PC-3 (cell line): ENCODE results near the gene MLLT3. TPM values are rescaled to one million over a fixed set of nuclear protein-coding genes. Genes with fewer than 3 reads are reported as not detected.

Experiments used
- ATAC-seq: fragments of 200-7000 bp; cut with Tn5 transposase; 2 replicates; pipeline ENCODE4 v1.9.1; 2020; ENCODE audit warnings: mild to moderate bottlenecking, moderate library complexity
- BruUV-seq: library from RNA; stranded (reverse); fragments of 400-500 nt; replicated peaks from 2 replicates; lab custom pipeline; 2021; lab: Mats Ljungman, UMichigan
- CTCF ChIA-PET: fragments of 300-600 bp; sonication (Branson Sonifier 250); formaldehyde crosslinking; loops from one replicate; lab custom pipeline; 2022; ENCODE audit warnings: antibody characterized with exemption; lab: Charles Lee
- POLR2A ChIA-PET: fragments of 300-600 bp; sonication (Branson Sonifier 250); formaldehyde crosslinking; loops from one replicate; lab custom pipeline; 2022; ENCODE audit warnings: antibody characterized with exemption; ENCODE audit not compliant: unreplicated experiment; lab: Charles Lee
- DNase-seq: peaks from one replicate; pipeline ENCODE4 v3.0.0-alpha.2; 2015
- H2AFZ ChIP-seq: fragments of 300-600 bp; sonication (generic); 2 replicates; pipeline ENCODE4 v1.6.0; 2016; ENCODE audit warnings: antibody characterized with exemption, low read length
- H3F3A ChIP-seq: fragments of 300-600 bp; sonication (generic); one replicate; pipeline ENCODE4 v1.6.0; 2017; ENCODE audit warnings: antibody characterized with exemption, low read length, control low read depth, mild to moderate bottlenecking; ENCODE audit not compliant: unreplicated experiment
- H3K27ac ChIP-seq: fragments of 300-600 bp; sonication (generic); 2 replicates; pipeline ENCODE4 v1.5.1; 2016; ENCODE audit warnings: mild to moderate bottlenecking, low read length
- H3K27me3 ChIP-seq: fragments of 300-600 bp; sonication (generic); 2 replicates; pipeline ENCODE4 v1.6.1; 2016; ENCODE audit warnings: low read length, mixed read lengths
- H3K36me3 ChIP-seq: fragments of 300-600 bp; sonication (generic); 2 replicates; pipeline ENCODE4 v1.6.1; 2016; ENCODE audit warnings: low read depth, mixed run types, low read length, mixed read lengths
- H3K4me1 ChIP-seq: fragments of 300-600 bp; sonication (generic); 2 replicates; pipeline ENCODE4 v1.5.1; 2016; ENCODE audit warnings: low read length; ENCODE audit not compliant: insufficient read depth
- H3K4me2 ChIP-seq: fragments of 300-600 bp; sonication (generic); 2 replicates; pipeline ENCODE4 v1.6.0; 2016; ENCODE audit warnings: low read length
- H3K4me3 ChIP-seq: fragments of 300-600 bp; sonication (generic); 2 replicates; pipeline ENCODE4 v1.5.1; 2016; ENCODE audit warnings: mild to moderate bottlenecking, low read length, mixed read lengths
- H3K79me2 ChIP-seq: fragments of 300-600 bp; sonication (generic); 2 replicates; pipeline ENCODE4 v1.6.1; 2017; ENCODE audit warnings: low read length, mixed read lengths
- H3K9ac ChIP-seq: fragments of 300-600 bp; sonication (generic); 2 replicates; pipeline ENCODE4 v1.6.0; 2016; ENCODE audit warnings: mild to moderate bottlenecking, low read length
- H3K9me2 ChIP-seq: fragments of 300-600 bp; sonication (generic); replicated peaks from 2 replicates; pipeline ENCODE4 v1.6.1; 2016; ENCODE audit warnings: mixed run types, low read length, mixed read lengths
- H3K9me3 ChIP-seq: fragments of 300-600 bp; sonication (generic); 2 replicates; pipeline ENCODE4 v1.6.1; 2016; ENCODE audit warnings: low read length, mixed read lengths
- H4K20me1 ChIP-seq: fragments of 300-600 bp; sonication (generic); 2 replicates; pipeline ENCODE4 v1.6.1; 2016; ENCODE audit warnings: low read length, mixed read lengths
- EZH2 ChIP-seq: fragments of 300-600 bp; sonication (generic); IDR thresholded peaks from one replicate; pipeline ENCODE4 v1.6.1; 2017; ENCODE audit warnings: antibody characterized with exemption, mild to moderate bottlenecking, low read length; ENCODE audit not compliant: unreplicated experiment
- EZH2phosphoT487 ChIP-seq: fragments of 300-600 bp; sonication (generic); IDR thresholded peaks from 2 replicates; pipeline ENCODE4 v1.6.1; 2018; ENCODE audit warnings: mild to moderate bottlenecking, antibody characterized with exemption, low read length, borderline replicate concordance
- intact Hi-C: fragments of 100-400 bp; cut with micrococcal nuclease; formaldehyde crosslinking; loops from 2 replicates; pipeline ENCODE4 v1.9.0; 2023
- total RNA-seq: library from RNA; depleted of rRNA; stranded (reverse); fragments of >200 nt; gene quantifications from 2 replicates; pipeline ENCODE4 v1.2.3, GENCODE V29; 2014
- TF ChIP-seq, protein P1 (sequence below): fragments of 300-600 bp; sonication (generic); conservative IDR thresholded peaks from 2 replicates; pipeline ENCODE4 v1.5.1; 2017; ENCODE audit warnings: antibody characterized with exemption, low read depth, mild to moderate bottlenecking, low read length

The MLLT3 gene
- total RNA-seq, 1 experiment from 2014 or later, result 7.1 TPM

DNA sequence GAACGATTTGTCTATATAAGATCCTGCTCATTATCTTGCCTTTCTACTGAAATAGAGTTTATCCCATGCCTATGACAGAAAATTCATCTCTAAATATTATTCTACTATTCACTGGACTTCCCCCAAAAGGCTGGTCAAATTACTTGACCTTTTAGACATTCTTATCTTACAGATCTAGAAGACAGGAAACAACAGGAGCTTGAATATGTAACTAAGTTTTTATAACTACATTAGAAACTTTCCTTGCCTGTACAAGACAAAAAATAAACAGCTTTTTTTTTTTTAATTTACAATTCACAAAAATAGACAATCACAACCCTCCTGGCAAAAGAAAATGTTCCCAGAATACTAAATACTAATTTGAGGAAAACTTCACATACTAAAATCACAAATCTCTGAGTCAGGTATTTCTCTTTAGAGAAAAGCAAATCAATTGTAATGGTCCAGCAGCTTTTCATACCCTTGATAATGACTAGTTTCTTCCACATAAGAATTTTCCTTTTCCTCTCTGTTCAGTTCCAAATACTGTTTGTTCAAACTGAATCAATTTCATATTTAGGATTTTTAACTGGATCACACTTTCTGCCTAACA lies 68.6 kb downstream of the MLLT3 start:
- H3F3A ChIP-seq, result no peaks in the 10 kb centered on the region
- H3K4me3 ChIP-seq, result no peak overlapping the region
- H3K79me2 ChIP-seq, result no peaks in the 10 kb centered on the region
- H3K9ac ChIP-seq, result no peak overlapping the region
- TF ChIP-seq, protein P1, sequence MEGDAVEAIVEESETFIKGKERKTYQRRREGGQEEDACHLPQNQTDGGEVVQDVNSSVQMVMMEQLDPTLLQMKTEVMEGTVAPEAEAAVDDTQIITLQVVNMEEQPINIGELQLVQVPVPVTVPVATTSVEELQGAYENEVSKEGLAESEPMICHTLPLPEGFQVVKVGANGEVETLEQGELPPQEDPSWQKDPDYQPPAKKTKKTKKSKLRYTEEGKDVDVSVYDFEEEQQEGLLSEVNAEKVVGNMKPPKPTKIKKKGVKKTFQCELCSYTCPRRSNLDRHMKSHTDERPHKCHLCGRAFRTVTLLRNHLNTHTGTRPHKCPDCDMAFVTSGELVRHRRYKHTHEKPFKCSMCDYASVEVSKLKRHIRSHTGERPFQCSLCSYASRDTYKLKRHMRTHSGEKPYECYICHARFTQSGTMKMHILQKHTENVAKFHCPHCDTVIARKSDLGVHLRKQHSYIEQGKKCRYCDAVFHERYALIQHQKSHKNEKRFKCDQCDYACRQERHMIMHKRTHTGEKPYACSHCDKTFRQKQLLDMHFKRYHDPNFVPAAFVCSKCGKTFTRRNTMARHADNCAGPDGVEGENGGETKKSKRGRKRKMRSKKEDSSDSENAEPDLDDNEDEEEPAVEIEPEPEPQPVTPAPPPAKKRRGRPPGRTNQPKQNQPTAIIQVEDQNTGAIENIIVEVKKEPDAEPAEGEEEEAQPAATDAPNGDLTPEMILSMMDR, result no peak
- TF ChIP-seq EZH2phosphoT487, result no peak
- no peak for TF ChIP-seq EZH2
- peak overlapping the region; percentile 85 for H3K27ac ChIP-seq
- H3K27me3 ChIP-seq, result no peaks in the 10 kb centered on the region
- peaks cover 48% of the 10 kb centered on the region for H3K4me1 ChIP-seq
- no peak overlapping the region for H2AFZ ChIP-seq
- ChIA-PET CTCF (interaction anchor here (0.8 kb wide), 1 partner anchor 29 kb away, joined by 5 read pairs; no protein-coding TSS in a partner anchor), POLR2A (interaction anchor here (0.5 kb wide), 1 partner anchor 311 kb away, joined by 3 read pairs; no protein-coding TSS in a partner anchor)
- H3K9me2 ChIP-seq, result no peaks in the 10 kb centered on the region
- H3K9me3 ChIP-seq, result no peaks in the 10 kb centered on the region
- H3K4me2 ChIP-seq, result peak overlapping the region; percentile 0; the same call in 1 of the 2 replicates
- intact Hi-C loops, result loop anchor here (5.0 kb wide), 2 partner anchors 126 to 196 kb away; no protein-coding TSS in a partner anchor
- ATAC-seq (no peak), DNase-seq (no peak)
- H4K20me1 ChIP-seq, result no peaks in the 10 kb centered on the region
- no peaks in the 10 kb centered on the region for H3K36me3 ChIP-seq
- no TSS peak for BruUV-seq

DNA sequence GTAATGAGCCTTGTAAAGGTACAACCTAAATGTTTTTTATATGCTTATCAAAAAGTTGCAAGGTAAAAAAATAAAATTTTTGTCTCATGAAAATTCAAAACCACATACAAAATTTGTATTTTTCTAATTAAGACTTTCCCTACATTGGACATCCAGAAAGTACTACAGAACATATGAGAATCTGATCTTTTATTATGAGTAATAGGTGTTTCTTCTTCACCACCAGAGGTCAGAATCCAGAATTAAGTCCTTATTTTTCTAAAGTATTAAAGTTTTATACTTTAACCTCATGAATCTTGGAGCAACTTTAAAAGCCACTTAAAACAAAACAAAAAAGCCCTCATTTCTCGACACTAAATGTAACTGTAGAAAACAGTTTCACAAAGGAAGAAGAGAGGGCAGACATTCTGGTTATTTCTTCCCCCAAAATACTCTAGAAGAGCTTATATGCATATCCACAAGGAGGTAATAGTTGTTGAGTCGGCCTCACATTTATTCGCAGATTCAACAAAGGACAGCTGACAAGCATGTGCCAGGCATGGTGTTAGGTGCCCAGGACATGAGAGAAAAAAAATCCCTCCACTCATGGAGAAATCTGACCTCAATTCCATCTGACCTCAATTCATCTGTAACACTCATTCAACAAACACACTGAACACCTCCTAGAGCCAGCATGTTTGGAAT lies 69.3 kb downstream of the MLLT3 start:
- peaks cover 42% of the 10 kb centered on the region for H3K4me1 ChIP-seq
- peak; percentile 35 for DNase-seq
- H3K9me2 ChIP-seq, result no peaks in the 10 kb centered on the region
- H3K4me2 ChIP-seq, result peak overlapping the region; percentile 0; the same call in 1 of the 2 replicates
- no peaks in the 10 kb centered on the region for H3F3A ChIP-seq
- H3K9me3 ChIP-seq, result no peaks in the 10 kb centered on the region
- no peaks in the 10 kb centered on the region for H3K79me2 ChIP-seq
- H3K27me3 ChIP-seq, result no peaks in the 10 kb centered on the region
- H3K36me3 ChIP-seq, result no peaks in the 10 kb centered on the region
- no peak overlapping the region for H3K4me3 ChIP-seq
- no peak overlapping the region for H2AFZ ChIP-seq
- BruUV-seq, result no TSS peak
- no peaks in the 10 kb centered on the region for H4K20me1 ChIP-seq
- intact Hi-C loops, result loop anchor here (5.0 kb wide), 2 partner anchors 126 to 196 kb away; no protein-coding TSS in a partner anchor
- peak overlapping the region; percentile 28; the same call in 1 of the 2 replicates for H3K9ac ChIP-seq
- ATAC-seq, result peak; percentile 43
- peak overlapping the region; percentile 85 for H3K27ac ChIP-seq
- ChIA-PET CTCF (no interaction called here), POLR2A (interaction anchor here (0.5 kb wide), 1 partner anchor 312 kb away, joined by 3 read pairs; no protein-coding TSS in a partner anchor)
- TF ChIP-seq EZH2 (no peak), EZH2phosphoT487 (no peak)
- TF ChIP-seq, protein P1, result peak; percentile 53
